ENCODE data around the gene HTR3C. TPM values are rescaled to one million over a fixed set of nuclear protein-coding genes. Genes with fewer than 3 reads are reported as not detected.

HTR3C gene
- total RNA-seq, 4 donors from 2014 or later: 0.45 TPM; not detected in 3

GRCh38 chr3:184050217-184050847 lies 2.5 kb upstream of the HTR3C start:
- Histone ChIP-seq H3K9me3 (no peaks in the 10 kb centered on the region), H3K27me3 (no peaks in the 10 kb centered on the region), H3K36me3 (no peaks in the 10 kb centered on the region), H3K4me1 (no peaks in the 10 kb centered on the region), H3K27ac (no peak overlapping the region), H3K4me3 (replicated peaks in 1 of 3) (no peak overlapping the region)
- TF ChIP-seq POLR2A (IDR thresholded peaks at IDR 0.05) (no peak), CTCF (IDR thresholded peaks at IDR 0.05) (no peak)
- intact Hi-C loops (cut with DNase I): no loop called here
- DNase-seq: no peak
- WGBS, 2 donors: 82 to 90% methylated on average over 7 of the region's 7 CpGs

GRCh38 chr3:184058029-184058428 lies 5.2 kb downstream of the HTR3C start:
- H3K36me3 ChIP-seq: no peaks in the 10 kb centered on the region
- no peaks in the 10 kb centered on the region for H3K4me1 ChIP-seq
- intact Hi-C loops (cut with DNase I): no loop called here
- H3K27ac ChIP-seq: no peak overlapping the region
- H3K27me3 ChIP-seq: no peaks in the 10 kb centered on the region
- WGBS, 2 donors: 66 to 70% methylated on average over 9 of the region's 9 CpGs
- H3K9me3 ChIP-seq: no peaks in the 10 kb centered on the region
- no peak for DNase-seq
- TF ChIP-seq CTCF (IDR thresholded peaks at IDR 0.05) (no peak), POLR2A (IDR thresholded peaks at IDR 0.05) (no peak)
- no peak overlapping the region for H3K4me3 ChIP-seq (replicated peaks in 1 of 3)

- no peak for TF ChIP-seq CTCF (IDR thresholded peaks at IDR 0.05)
- TF ChIP-seq POLR2A (IDR thresholded peaks at IDR 0.05): no peak
- no peaks in the 10 kb centered on the region for H3K4me1 ChIP-seq
Measured at GRCh38 chr3:184059424-184059823, 6.6 kb downstream of the HTR3C start.

GRCh38 chr3:184062637-184063036 lies 9.8 kb downstream of the HTR3C start:
- Histone ChIP-seq H3K27me3 (no peaks in the 10 kb centered on the region), H3K36me3 (no peaks in the 10 kb centered on the region), H3K4me1 (no peaks in the 10 kb centered on the region), H3K4me3 (replicated peaks in 1 of 3) (no peak overlapping the region), H3K27ac (no peak overlapping the region), H3K9me3 (no peaks in the 10 kb centered on the region)
- TF ChIP-seq CTCF (IDR thresholded peaks at IDR 0.05): no peak
- intact Hi-C loops (cut with DNase I): no loop called here
- DNase-seq: no peak

More at GRCh38 chr3:184059424-184059823, 6.6 kb downstream of the HTR3C start:
- H3K27me3 ChIP-seq: no peaks in the 10 kb centered on the region
- 62 to 63% methylated on average over 6 to 7 of the region's 7 CpGs for WGBS, 2 donors
- intact Hi-C loops (cut with DNase I): no loop called here
- no peak overlapping the region for H3K4me3 ChIP-seq (replicated peaks in 1 of 3)
- no peak for DNase-seq
- no peak overlapping the region for H3K27ac ChIP-seq
- no peaks in the 10 kb centered on the region for H3K9me3 ChIP-seq
- H3K36me3 ChIP-seq: no peaks in the 10 kb centered on the region

- Histone ChIP-seq H3K27me3 (no peaks in the 10 kb centered on the region), H3K4me1 (no peaks in the 10 kb centered on the region), H3K9me3 (no peaks in the 10 kb centered on the region), H3K27ac (no peak overlapping the region), H3K4me3 (replicated peaks in 1 of 3) (no peak overlapping the region), H3K36me3 (no peaks in the 10 kb centered on the region)
- no peak for TF ChIP-seq CTCF (IDR thresholded peaks at IDR 0.05)
- TF ChIP-seq POLR2A (IDR thresholded peaks at IDR 0.05): no peak
- 89 to 94% methylated on average over 2 of the region's 2 CpGs for WGBS, 2 donors
- DNase-seq: no peak
- intact Hi-C loops (cut with DNase I): no loop called here
Measured at GRCh38 chr3:184066211-184066610, 13.4 kb downstream of the HTR3C start.
